Mucosa of gallbladder (tissue), 1 donor: Measurements from ENCODE around the gene ATP5F1A. TPM values are rescaled to one million over a fixed set of nuclear protein-coding genes. Genes with fewer than 3 reads are reported as not detected.

ENCODE experiments used
- DNase-seq: peaks from one replicate; pipeline ENCODE4 v3.0.0-alpha.2; 2020; ENCODE audit warnings: low spot score
- total RNA-seq: library from RNA; stranded (reverse); gene quantifications from one replicate; pipeline ENCODE4 v1.2.1, GENCODE V29; 2021
- donor health status: DM: no; HTN: no; CAD: no.

ATP5F1A gene
- total RNA-seq, 1 donor from 2014 or later, result 378 TPM

- DNase-seq, result peak; percentile 69
Observed at GRCh38 chr18:46073474-46074331, 24.4 kb downstream of the ATP5F1A start.

GRCh38 chr18:46072959-46073358 lies 25.1 kb downstream of the ATP5F1A start:
- DNase-seq, result no peak

GRCh38 chr18:46072376-46072867 lies 25.7 kb downstream of the ATP5F1A start:
- DNase-seq, result no peak

DNA sequence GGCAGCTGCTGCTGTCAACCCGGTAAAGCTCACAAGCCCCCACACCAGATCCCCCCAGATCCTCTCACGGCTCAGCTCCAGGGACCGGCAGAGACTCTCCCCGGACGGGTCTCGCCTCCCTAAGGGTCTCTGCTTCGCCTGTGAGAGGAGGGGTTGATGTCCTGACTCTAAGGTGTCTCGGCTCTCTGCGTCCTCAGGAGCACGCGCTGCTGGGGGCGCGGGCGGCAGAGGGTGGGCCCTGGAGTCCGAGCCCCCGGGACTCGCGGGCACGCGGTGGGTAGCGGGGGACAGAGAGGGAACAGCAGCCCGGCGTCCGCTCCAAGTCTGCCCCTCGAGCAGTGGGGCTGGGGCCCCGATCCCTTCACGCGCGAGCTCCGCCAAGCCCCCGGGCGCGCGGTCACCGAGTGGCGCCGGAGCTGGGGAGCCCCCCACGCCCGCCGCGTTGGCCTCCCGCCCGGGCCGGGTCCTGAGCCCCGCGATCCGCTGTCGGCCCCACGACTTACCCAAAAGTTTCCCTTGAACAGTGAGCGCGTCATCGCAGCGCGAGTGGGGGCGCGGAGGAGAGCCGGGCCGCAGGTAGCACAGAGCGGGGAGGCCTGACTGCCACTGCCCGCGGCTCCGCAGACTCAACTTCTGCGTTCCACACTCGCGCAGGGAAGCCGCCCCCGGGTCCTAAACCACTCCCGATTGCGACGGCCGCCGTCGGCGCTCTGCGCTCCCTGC lies 26.3 kb downstream of the ATP5F1A start, which contains the start of gene PSTPIP2:
Gene PSTPIP2 (minus strand): TSS at position 608 of the 723 bp plus-strand sequence. CDS start 72 bp downstream, at position 536.
- peak; percentile 70 for DNase-seq

DNA sequence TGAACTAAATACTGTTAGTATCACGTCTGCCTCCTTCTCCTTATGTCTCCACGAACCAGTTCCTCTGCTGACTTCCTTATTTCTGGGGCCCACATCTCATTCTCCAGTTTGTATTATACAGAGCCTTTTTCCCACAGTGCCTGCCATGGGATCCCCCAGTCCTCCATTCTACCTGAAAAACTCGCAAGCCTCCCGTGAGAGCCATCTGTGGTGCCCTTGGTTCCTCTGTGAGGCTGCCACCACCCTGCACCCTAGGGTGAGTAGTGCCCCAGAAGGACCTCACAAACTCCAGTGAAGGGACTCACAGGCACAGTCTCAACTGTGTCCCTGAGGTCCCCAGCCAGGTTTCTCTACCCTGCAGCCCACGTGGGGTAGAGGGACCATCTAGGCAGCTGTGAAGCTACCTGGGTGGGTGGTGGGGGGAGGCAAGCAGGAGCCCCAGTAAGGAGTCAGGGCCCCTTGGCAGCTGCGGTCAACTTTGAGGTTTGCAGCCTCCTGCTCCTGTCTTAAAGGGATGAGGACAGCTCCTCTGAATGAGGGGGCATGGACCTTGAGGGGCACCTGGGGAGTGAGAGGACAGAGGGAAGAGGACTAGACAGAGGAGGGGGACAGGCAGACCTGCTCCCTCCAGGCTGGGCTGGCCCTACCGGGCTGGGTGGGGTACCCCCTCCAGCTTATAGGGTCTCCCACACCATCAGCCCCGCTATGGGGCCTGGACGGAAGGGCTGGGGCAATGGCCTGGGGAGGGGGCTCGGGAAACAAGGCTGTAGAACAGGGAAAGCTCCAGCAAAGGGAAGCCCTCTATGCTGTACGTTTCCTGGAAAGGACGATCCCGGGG lies 27.1 kb downstream of the ATP5F1A start:
- no peak for DNase-seq

GRCh38 chr18:46070232-46070631 lies 27.9 kb downstream of the ATP5F1A start:
- DNase-seq, result no peak

- DNase-seq, result no peak
Observed at GRCh38 chr18:46069524-46069923, 28.6 kb downstream of the ATP5F1A start.

DNA sequence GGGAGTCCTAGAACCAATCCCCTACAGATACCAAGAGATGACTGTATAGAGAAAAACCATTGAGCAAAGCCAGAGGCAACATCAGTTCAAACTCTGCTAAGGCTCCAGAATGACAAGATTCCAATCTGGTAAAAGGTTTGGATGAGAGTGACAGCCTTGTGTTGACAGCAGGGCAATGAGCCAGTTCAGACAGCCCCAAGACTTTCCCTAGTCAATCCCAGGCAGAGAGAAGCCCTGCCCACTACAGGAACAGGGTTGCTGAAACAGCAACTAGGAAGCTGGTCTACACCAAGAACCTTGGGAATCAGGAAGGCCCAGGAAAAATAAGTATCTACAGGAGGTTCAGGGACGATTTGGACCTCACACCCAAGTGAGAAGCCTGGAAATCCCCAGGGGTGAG lies 29.3 kb downstream of the ATP5F1A start:
- no peak for DNase-seq

DNA sequence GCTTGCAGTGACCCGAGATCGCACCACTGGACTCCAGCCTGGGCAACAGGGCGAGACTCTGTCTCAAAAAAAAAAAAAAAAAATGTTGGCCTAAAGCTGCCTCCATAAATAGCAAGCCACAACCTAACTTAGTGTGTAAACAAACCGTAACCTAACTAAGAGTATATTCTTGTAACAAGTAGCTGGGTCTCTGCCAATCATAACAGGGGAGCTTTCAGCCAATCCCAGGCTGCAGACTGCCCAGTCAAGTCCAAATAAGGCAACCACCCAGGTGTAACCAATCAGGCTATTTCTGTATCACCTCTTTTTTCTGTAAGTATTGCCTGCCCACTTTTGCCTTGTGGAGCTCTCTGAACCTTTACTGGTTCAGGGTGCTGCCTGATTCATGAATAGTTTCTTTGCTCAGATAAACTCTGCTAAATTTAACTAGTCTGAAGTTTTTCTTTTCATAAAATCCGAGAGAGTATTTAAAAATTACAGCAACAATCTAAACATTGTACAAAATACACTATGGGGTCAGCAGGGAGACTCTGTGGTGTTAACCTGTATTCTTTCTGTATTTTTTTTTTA lies 30.6 kb downstream of the ATP5F1A start:
- no peak for DNase-seq

DNA sequence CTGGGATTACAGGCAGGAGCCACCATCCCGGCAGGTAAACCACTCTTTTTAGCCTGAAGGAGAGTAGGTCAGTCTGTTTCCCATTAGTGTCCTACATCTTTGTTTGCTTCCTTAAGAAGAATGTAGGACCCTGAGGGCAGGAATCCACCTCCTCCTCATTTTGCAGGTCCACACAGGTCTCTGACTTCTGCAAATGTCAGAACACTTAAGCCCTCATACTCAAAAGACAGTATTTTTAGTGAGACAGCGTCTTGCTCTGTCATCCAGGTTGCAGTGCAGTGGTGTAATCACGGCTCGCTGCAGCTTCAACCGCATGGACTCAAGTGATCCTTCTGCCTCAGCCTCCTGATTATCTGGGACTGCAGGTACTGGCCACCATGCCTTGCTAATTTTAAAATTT lies 35.3 kb downstream of the ATP5F1A start:
- DNase-seq, result no peak

- no peak for DNase-seq
Observed at GRCh38 chr18:46061796-46062195, 36.3 kb downstream of the ATP5F1A start.

GRCh38 chr18:46061387-46061786 lies 36.7 kb downstream of the ATP5F1A start:
- DNase-seq, result no peak

- no peak for DNase-seq
Observed at GRCh38 chr18:46060359-46060841, 37.7 kb downstream of the ATP5F1A start.

DNA sequence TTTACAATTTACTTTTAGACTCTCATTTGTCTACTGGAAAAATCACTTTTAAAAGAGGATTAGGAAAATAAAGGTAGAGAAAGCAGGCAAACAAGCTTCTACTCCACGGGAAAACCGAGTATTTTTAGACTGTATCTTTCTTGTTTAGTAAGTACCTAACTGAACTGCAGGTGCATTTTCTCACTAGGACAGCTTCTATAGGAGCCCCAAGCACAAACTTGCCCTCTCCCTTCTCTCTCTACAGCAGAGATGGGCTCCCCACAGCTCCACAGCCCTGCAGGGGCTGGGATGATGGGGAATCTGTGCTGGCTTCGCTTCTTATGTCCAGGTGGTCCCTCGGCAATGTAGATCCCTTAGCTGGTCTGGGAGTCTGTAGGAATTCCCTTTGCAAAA lies 42.3 kb downstream of the ATP5F1A start:
- no peak for DNase-seq

DNA sequence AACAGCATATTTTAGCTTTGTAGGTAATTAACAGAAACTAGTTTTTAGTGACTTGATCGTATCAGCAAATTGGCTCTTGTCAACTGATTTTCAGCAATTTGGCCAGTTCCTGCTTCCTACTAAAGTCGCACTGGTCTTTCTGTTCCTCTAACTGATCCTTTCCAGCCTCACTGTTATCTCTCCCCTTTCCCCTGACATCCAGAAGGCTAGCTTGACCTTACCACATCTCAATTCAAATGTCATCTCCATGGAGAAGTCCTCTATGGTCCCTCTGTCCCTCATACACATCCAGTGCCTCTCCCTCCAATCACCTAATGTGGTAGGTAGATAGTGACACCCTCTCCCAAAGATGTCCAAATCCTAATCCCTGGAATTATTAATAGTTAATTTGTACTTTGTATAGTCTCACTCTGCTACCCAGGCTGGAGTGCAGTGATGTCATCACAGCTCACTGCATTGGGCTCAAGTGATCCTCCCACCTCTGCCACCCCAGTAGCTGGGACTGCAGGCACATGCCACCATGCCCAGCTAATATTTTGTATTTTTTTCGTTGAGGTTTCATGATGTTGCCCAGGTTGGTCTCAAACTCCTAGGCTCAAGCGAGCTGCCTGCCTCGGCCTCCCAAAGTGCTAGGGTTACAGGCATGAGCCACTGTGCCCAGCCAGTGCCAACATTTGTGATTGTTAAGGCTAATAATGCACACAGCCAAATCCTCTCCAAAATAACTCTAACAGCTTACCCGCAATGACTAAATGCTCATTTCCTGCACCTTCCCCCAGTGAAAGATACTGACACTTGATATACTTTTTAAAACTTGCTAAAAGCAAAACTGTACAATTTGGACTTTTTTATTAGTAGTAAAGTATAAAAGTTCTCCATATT lies 42.9 kb downstream of the ATP5F1A start:
- DNase-seq, result no peak

GRCh38 chr18:46053368-46054095 lies 44.6 kb downstream of the ATP5F1A start:
- DNase-seq, result no peak

- DNase-seq, result no peak
Observed at GRCh38 chr18:46051731-46052461, 46.2 kb downstream of the ATP5F1A start.

DNA sequence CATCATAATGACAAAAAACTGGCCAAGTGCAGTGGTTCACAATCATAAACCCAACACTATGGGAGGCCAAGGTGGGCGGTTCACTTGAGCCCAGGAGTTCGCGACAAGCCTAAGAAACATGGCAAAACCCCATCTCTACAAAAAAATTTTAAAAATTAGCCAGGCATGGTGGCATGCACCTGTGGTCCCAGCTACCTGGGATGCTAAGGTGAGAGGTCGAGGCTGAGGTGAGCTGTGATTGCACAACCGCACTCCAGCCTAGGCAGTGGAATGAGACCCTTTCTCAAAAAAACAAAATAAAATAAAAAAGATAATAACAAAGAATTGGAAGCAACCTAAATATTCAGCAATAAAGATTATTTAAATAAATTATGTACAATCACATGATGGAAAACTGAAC lies 47.8 kb downstream of the ATP5F1A start:
- no peak for DNase-seq

DNA sequence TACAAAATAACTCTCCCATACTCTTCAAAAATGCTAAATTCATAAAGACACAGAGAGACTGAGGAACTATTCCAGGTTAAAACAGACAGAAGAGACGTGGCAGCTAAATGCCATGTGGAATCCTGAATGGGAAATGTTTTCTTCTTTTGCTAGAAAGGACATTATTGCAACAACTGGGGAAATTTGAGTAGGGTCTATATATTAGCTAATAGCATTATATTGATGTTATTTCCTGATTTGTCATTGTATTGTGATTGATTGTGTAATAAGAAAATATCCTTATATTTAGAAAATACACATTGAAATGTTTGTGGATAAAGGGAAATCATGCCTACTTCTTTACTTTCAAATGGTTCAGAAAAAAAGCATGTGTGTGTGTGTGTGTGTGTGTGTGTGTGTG lies 49.5 kb downstream of the ATP5F1A start:
- DNase-seq, result no peak
